Stimulated activated CD8-positive, alpha-beta memory T cell treated with anti-CD3 and anti-CD28 coated beads, Interleukin-12 subunit alpha, Interleukin-12 subunit beta, amount 100 ng/mL, for 4 hours (primary cell): ENCODE results near the gene ATG10.
"Not testable (repeated sequence)": the region's sequence is repeated elsewhere in the genome, so short reads cannot be mapped to it uniquely, and the experiment has no call there.

Source experiments
- DNase-seq: peaks from one replicate; pipeline ENCODE4 v3.0.0-alpha.2; 2020; ENCODE audit warnings: low read depth

Gene ATG10

GRCh38 chr5:82225525-82226172, 253.8 kb downstream of the ATG10 start:
- peak; percentile 2 for DNase-seq

GRCh38 chr5:82234885-82235284, 263.1 kb downstream of the ATG10 start:
- DNase-seq = no peak

GRCh38 chr5:82244151-82244550, 272.3 kb downstream of the ATG10 start:
- DNase-seq = no peak

GRCh38 chr5:82244854-82245635, 273.2 kb downstream of the ATG10 start:
- no peak for DNase-seq

- no peak for DNase-seq
Measured at GRCh38 chr5:82246960-82247574, 275.2 kb downstream of the ATG10 start.

- DNase-seq = no peak
Measured at GRCh38 chr5:82252744-82253143, 280.9 kb downstream of the ATG10 start.

GRCh38 chr5:82255844-82256243, 284.0 kb downstream of the ATG10 start:
- no peak for DNase-seq

- no peak for DNase-seq
Measured at GRCh38 chr5:82257247-82257646, 285.4 kb downstream of the ATG10 start.

- no peak for DNase-seq
Measured at GRCh38 chr5:82257729-82258128, 285.9 kb downstream of the ATG10 start.

- DNase-seq = no peak
Measured at GRCh38 chr5:82259172-82259800, 287.5 kb downstream of the ATG10 start.

- DNase-seq = no peak
Measured at GRCh38 chr5:82265047-82265446, 293.2 kb downstream of the ATG10 start.

GRCh38 chr5:82267297-82267933, 295.6 kb downstream of the ATG10 start:
- not testable (repeated sequence) for DNase-seq

- not testable (repeated sequence) for DNase-seq
Measured at GRCh38 chr5:82269363-82269762, 297.5 kb downstream of the ATG10 start.

GRCh38 chr5:82272571-82273356, 300.9 kb downstream of the ATG10 start:
- not testable (repeated sequence) for DNase-seq

- not testable (repeated sequence) for DNase-seq
Measured at GRCh38 chr5:82273426-82273825, 301.6 kb downstream of the ATG10 start.

- no peak for DNase-seq
Measured at GRCh38 chr5:82274343-82275211, 302.8 kb downstream of the ATG10 start.

GRCh38 chr5:82275216-82275664, 303.4 kb downstream of the ATG10 start:
- no peak for DNase-seq

- DNase-seq = no peak
Measured at GRCh38 chr5:82276800-82277612, 305.2 kb downstream of the ATG10 start.

- DNase-seq = no peak
Measured at GRCh38 chr5:82277613-82277986, 305.8 kb downstream of the ATG10 start.
